Mesenteric fat pad (tissue), 1 donor: Measurements from ENCODE around the gene DTD2. TPM values are rescaled to one million over a fixed set of nuclear protein-coding genes. Genes with fewer than 3 reads are reported as not detected.
"Not testable (repeated sequence)": the region's sequence is repeated elsewhere in the genome, so short reads cannot be mapped to it uniquely, and the experiment has no call there.

Experiments
- DNase-seq: peaks from one replicate; pipeline ENCODE4 v3.0.0-alpha.2; 2020; ENCODE audit warnings: low spot score
- long read RNA-seq: library from polyadenylated mRNA; unstranded; transcript quantifications from one replicate; pipeline ENCODE4 v2.0.0, GENCODE V29; 2020
- total RNA-seq: library from RNA; stranded (reverse); fragmentation: NEBNext Ultra II Directional; extraction: Animal tissue kit (Norgen Biotek cat#: 25700); gene quantifications from one replicate; pipeline ENCODE4 v1.2.1, GENCODE V29; 2021
- donor health status: DM: yes; HTN: yes; CAD: no.

The DTD2 gene
- 30.0 TPM for total RNA-seq
- long read RNA-seq, partial matches to known transcripts, result 1 of 4 reads
- long read RNA-seq, other reads (novel, unspliced or antisense), result 1 of 4 reads

DNA sequence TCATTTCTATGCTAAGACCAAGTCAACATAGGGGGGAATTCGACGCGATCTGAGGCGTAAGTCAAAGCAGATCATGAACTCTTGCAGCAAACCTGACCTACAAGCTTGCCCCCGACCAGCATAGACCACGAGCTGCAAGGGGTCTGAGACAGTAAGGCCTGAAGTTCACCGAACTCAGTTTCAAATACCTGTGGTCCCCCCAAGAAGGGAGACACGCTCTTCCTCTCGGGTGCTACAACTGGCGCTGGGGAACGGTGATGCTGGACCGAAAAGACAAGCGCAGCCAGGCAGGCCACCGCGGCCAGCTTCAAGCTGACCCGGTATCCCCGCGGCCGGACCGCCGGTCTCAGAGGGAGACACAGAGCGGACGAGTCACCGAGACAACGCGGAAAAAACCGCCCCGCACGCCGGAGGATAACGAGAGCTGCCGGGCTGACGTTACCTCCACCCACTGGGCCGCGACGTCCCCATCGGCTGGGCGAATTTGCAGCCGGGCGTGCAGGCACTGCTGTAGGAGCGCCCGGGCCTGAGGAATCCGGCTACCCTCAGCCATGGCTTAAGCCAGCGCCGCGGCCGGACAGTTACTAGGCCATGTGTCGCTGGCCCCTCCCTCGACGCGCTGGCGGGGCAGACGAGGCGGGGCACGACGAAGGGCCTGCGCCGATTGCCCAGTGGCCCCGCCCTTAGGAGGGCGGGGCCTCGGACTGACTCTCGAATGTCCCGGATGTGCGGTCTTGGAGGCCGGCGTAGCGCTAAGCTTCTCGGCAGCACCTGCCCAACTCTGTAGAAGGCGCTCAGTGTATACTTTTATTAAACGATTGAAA, at the start of gene DTD2:
DTD2 (minus strand) TSS at position 666 of the 824 bp plus-strand sequence; CDS start at position 553, 113 bp downstream.
- peak; percentile 97 for DNase-seq

- DNase-seq, result no peak
These were observed 48.1 kb upstream of the DTD2 start for GRCh38 chr14:31505411-31505810.

- no peak for DNase-seq
These were observed 44.6 kb upstream of the DTD2 start for GRCh38 chr14:31501870-31502269.

DNA sequence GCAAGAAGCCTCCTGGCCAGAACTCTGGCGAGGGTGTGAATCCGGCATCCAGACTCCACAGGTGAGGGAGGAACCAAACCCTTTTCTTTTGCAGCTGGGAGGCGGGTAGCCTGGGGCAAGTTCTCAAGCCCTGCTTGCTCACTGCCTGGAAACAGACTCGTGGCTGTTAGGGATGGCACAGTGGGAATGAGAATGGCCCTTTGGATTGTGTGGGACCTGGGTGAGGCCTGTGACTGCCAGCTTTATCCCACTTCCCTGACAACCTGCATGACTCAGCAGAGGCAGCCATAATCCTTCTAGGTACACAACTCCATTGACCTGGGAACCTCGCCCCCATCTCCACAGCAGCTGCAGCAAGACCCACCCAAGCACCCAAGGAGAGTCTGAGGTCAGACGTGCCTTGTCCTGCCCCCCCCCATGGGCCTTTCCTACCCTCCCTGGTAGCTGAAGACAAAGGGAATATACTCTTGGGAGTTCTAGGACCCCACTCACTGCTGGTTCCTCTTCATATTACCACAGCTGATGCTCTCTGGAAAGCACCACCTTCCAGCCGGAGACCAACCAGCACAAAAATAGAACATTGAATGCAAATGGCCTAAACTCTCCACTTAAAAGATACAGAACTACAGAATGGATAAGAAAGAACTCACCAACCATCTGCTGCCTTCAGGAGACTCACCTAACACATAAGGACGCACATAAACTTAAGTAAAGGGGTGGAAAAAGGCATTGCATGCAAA, 35.6 kb upstream of the DTD2 start:
- no peak for DNase-seq

- no peak for DNase-seq
These were observed 32.4 kb upstream of the DTD2 start for GRCh38 chr14:31489691-31490090.

GRCh38 chr14:31487886-31488285, 30.6 kb upstream of the DTD2 start, which contains the start of gene GPR33:
Gene GPR33, minus strand, starts transcription at chr14:31488039. Its CDS starts 4,074 bp downstream, at chr14:31483965.
- DNase-seq, result no peak

DNA sequence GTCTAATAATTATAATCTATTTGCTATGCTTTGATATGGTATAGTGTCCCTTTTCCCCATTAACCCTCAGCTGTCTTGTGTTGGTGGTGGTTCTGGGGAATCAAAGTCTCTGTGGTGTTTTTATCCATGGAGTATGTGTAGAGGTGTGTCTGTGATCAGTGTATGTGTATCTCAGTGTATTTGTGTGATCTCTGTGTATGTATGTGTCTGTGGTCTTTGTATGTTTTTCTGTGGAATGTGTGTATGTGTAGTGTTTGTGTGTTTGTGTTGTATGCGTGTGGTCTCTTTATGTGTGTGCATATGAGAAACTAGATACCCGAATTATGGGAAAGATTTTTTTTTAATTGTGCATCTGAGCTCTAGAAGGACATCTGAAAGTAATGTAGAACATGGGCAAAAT, 29.5 kb upstream of the DTD2 start:
- no peak for DNase-seq

- no peak for DNase-seq
These were observed 27.4 kb upstream of the DTD2 start for GRCh38 chr14:31484754-31485153.

GRCh38 chr14:31480156-31480555, 22.9 kb upstream of the DTD2 start:
- no peak for DNase-seq

GRCh38 chr14:31479027-31479426, 21.7 kb upstream of the DTD2 start:
- no peak for DNase-seq

GRCh38 chr14:31477248-31477647, 19.9 kb upstream of the DTD2 start:
- no peak for DNase-seq

GRCh38 chr14:31476131-31476866, 19.0 kb upstream of the DTD2 start:
- DNase-seq, result no peak

DNA sequence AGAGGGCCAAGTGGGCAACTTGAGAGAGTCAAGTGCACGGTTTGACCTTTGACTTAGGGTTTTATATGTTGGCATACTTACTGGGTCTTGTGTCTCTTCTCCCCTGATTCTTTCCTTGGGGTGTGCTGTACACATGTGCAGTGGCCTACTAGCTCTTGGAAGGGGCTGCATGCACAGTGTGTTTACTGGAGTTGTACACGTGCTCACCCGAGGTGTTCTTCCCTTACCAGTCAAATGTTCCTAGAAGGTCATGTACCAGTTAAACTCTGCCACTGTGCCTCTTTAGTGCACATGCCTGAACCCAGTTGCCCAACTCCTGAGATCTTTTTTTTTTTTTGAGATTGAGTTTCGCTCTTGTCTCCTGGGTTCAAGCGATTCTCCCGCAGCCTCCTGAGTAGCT, 9.2 kb upstream of the DTD2 start:
- DNase-seq, result no peak

DNA sequence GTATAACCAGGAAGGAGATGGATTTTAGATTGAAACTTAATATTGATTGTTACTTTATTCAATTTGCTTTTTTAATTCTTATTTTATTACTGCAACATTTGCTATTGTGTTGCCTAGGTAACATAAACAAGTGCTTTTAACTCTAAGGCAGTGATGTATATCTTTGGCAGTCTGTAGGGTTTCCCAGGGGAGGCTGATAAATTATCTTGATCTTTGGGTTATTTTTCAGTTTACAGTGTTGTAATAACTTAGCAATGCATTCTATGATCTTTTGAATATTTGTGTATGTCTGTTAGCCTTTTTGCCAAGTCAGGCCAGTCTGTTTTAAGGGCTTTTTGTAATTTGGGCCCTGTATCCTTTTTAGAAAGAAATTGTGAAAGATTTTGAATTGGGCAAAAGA, 7.8 kb upstream of the DTD2 start:
- DNase-seq, result no peak

GRCh38 chr14:31462450-31462849, 5.1 kb upstream of the DTD2 start:
- DNase-seq, result not testable (repeated sequence)

- no peak for DNase-seq
These were observed 4.2 kb upstream of the DTD2 start for GRCh38 chr14:31461545-31461944.

- no peak for DNase-seq
These were observed 656 bp upstream of the DTD2 start for GRCh38 chr14:31457665-31458659.

DNA sequence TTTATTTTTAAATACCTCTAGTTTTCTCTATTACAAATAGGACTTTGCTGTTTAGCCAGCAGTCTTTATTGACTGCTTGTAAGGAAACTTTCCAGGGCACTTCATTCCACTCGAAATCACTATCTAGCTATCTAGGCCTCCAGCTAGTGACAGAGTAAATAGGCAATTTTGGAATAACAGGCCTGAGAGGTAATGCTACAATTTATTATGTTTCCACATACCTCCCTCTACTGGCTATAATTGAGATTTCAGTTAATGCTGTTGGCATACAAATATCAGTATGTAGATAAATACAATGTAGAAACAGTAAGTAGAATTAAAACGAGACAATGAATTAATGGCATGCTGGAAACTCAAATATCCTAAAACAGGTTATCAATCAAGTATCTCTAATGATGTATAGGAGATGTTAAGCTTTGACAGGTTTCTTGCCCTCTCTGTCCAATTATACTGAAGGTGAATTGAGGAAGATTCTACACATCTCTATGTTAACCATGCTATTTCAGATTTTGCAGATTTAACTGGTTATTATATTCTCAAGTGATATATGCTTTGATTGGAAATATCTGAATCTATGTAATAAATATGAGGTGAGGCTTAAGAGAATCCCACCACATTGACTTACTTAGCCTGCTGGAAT, 7.2 kb downstream of the DTD2 start:
- no peak for DNase-seq

- no peak for DNase-seq
These were observed 8.2 kb downstream of the DTD2 start for GRCh38 chr14:31449136-31449535.

DNA sequence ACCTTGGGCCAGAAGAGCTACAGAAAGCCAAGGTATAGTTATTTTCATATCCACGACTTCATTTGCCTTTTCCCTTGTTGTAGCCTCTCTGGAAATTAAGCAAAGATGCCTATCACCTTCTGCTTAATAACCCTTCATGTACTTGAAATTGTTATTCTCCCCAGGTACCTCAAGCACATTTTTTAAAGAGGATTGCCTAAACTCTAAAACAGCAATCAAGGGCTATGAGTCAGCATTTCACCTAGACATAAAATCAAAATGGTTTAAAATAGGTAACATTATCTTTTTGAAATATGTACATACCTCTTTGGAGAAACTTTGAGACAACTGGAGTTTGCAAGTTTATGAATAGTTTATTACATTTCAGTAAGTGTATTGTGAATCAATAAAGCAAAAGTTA, 11.6 kb downstream of the DTD2 start:
- DNase-seq, result no peak
